Neural cell (in vitro differentiated cells): ENCODE measurements around the gene ZNF532.

Experiments used
- CTCF ChIP-seq: fragments of 450-650 bp; IDR thresholded peaks from 2 replicates; pipeline ENCODE4 v1.5.1; 2014; ENCODE audit warnings: antibody characterized with exemption, mild to moderate bottlenecking, moderate library complexity; ENCODE audit not compliant: poor library complexity, severe bottlenecking
- EZH2 ChIP-seq: fragments of 200-600, 300-800 bp; shearing (Covaris generic), sonication (generic); IDR thresholded peaks from 2 replicates; pipeline ENCODE4 v1.6.1; 2014; ENCODE audit warnings: antibody characterized with exemption, low read length, borderline replicate concordance, mild to moderate bottlenecking; ENCODE audit not compliant: insufficient read depth, poor library complexity, severe bottlenecking
- MXI1 ChIP-seq: fragments of 450-650 bp; conservative IDR thresholded peaks from 2 replicates; pipeline ENCODE4 v1.6.1; 2014; ENCODE audit warnings: antibody characterized with exemption, mild to moderate bottlenecking; ENCODE audit not compliant: poor library complexity, severe bottlenecking
- REST ChIP-seq: IDR thresholded peaks from 2 replicates; pipeline ENCODE4 v1.6.1; 2012; ENCODE audit warnings: borderline replicate concordance
- TAF1 ChIP-seq: IDR thresholded peaks from 2 replicates; pipeline ENCODE4 v1.6.1; 2012; ENCODE audit warnings: low read depth

GRCh38 chr18:58887613-58887963 is 22.9 kb downstream of the ZNF532 start:
- TF ChIP-seq CTCF (no peak), MXI1 (no peak), TAF1 (no peak), EZH2 (no peak), REST (no peak)
